ENCODE results near the gene NABP1.

DNA sequence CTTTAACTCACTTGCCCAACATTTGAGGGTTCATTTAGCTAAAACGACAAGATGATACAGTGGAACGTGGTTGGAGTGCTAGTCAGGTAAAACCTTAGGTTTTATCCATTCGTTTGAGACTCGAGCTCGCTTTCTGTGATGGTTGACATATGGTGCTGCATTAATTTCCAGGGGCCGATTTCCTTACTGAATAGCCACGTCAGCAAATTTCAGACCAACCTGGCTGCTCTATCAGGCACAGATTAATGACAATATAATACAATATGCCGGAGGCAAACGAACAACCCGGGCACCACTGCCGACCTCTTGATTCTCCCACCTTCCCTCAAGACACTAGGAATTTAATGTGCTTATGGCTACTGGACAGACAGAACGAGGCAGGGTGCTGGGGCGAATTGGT is 42.0 kb downstream of the NABP1 start:
- TF ChIP-seq, protein P1, sequence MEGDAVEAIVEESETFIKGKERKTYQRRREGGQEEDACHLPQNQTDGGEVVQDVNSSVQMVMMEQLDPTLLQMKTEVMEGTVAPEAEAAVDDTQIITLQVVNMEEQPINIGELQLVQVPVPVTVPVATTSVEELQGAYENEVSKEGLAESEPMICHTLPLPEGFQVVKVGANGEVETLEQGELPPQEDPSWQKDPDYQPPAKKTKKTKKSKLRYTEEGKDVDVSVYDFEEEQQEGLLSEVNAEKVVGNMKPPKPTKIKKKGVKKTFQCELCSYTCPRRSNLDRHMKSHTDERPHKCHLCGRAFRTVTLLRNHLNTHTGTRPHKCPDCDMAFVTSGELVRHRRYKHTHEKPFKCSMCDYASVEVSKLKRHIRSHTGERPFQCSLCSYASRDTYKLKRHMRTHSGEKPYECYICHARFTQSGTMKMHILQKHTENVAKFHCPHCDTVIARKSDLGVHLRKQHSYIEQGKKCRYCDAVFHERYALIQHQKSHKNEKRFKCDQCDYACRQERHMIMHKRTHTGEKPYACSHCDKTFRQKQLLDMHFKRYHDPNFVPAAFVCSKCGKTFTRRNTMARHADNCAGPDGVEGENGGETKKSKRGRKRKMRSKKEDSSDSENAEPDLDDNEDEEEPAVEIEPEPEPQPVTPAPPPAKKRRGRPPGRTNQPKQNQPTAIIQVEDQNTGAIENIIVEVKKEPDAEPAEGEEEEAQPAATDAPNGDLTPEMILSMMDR (IDR thresholded peaks at IDR 0.05) = no peak
- TF ChIP-seq CHD2 (IDR thresholded peaks at IDR 0.05; ENCODE audit: low read length, partially characterized antibody) (no peak), TEAD4 (IDR thresholded peaks at IDR 0.05; ENCODE audit: borderline replicate concordance, insufficient read depth) (no peak), SMC3 (IDR thresholded peaks at IDR 0.05; ENCODE audit: low read depth, low read length) (no peak), POLR2AphosphoS5 (IDR thresholded peaks at IDR 0.05; ENCODE audit: low read depth, low read length) (no peak)
- TF ChIP-seq, protein P2, sequence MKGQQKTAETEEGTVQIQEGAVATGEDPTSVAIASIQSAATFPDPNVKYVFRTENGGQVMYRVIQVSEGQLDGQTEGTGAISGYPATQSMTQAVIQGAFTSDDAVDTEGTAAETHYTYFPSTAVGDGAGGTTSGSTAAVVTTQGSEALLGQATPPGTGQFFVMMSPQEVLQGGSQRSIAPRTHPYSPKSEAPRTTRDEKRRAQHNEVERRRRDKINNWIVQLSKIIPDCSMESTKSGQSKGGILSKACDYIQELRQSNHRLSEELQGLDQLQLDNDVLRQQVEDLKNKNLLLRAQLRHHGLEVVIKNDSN (IDR thresholded peaks at IDR 0.05; ENCODE audit: borderline replicate concordance, low read depth) = no peak
